CD14-positive monocyte (primary cell): Measurements from ENCODE around the gene LONRF2. TPM values are rescaled to one million over a fixed set of nuclear protein-coding genes. Genes with fewer than 3 reads are reported as not detected.

ENCODE experiments used
- DNase-seq, 3 donors: peaks; one replicate each; pipeline ENCODE4 v3.0.0-alpha.2; 2011 to 2022
- H2AFZ ChIP-seq: 2 replicates; pipeline ENCODE4 v1.6.0; 2012; ENCODE audit warnings: mild to moderate bottlenecking, low read depth, low read length, inconsistent platforms; ENCODE audit not compliant: insufficient read depth, poor library complexity, severe bottlenecking
- H3K27ac ChIP-seq, 2 donors: 1 replicate in 1 of 2; 2 replicates in 1 of 2; pipeline ENCODE4 v1.5.1; 2012 to 2013; ENCODE audit warnings: low read length in 2 of 2, control low read depth in 1 of 2, inconsistent platforms in 1 of 2, low read depth in 1 of 2, mild to moderate bottlenecking in 1 of 2
- H3K27me3 ChIP-seq, 2 donors: one replicate each; pipeline versions ENCODE4 v1.6.0 to v1.6.1; 2011 to 2013; ENCODE audit warnings: low read length in 2 of 2; ENCODE audit not compliant: control insufficient read depth in 2 of 2, insufficient read depth in 2 of 2
- H3K36me3 ChIP-seq, 2 donors: replicated peaks in 1 of 2; 1 replicate in 1 of 2; 2 replicates in 1 of 2; pipeline versions ENCODE4 v1.5.1 to v1.6.1; 2012 to 2013; ENCODE audit warnings: low read length in 2 of 2, control low read depth in 1 of 2, inconsistent platforms in 1 of 2, mild to moderate bottlenecking in 1 of 2; ENCODE audit not compliant: insufficient read depth in 2 of 2, control insufficient read depth in 1 of 2
- H3K4me1 ChIP-seq, 2 donors: 1 replicate in 1 of 2; 2 replicates in 1 of 2; pipeline versions ENCODE4 v1.5.1 to v1.6.1; 2012 to 2013; ENCODE audit warnings: low read length in 2 of 2, control low read depth in 1 of 2, inconsistent platforms in 1 of 2, mild to moderate bottlenecking in 1 of 2, moderate library complexity in 1 of 2; ENCODE audit not compliant: insufficient read depth in 2 of 2, control insufficient read depth in 1 of 2
- H3K4me2 ChIP-seq: replicated peaks from 2 replicates; pipeline ENCODE3; 2012; ENCODE audit warnings: low read length, moderate library complexity, mild to moderate bottlenecking; ENCODE audit not compliant: poor library complexity, severe bottlenecking; ENCODE audit errors: extremely low read depth
- H3K4me3 ChIP-seq, 3 experiments: fragments of 200-600 bp in 1 of 3; sonication (generic) in 1 of 3; replicated peaks in 1 of 3; 1 replicate in 2 of 3; 2 replicates in 1 of 3; pipeline ENCODE4 v1.5.1; 2011 to 2013; ENCODE audit warnings: low read length in 3 of 3, mild to moderate bottlenecking in 3 of 3, control low read depth in 2 of 3, low read depth in 2 of 3, inconsistent platforms in 1 of 3, moderate library complexity in 1 of 3
- H3K79me2 ChIP-seq: 2 replicates; pipeline ENCODE4 v1.6.0; 2012; ENCODE audit warnings: mild to moderate bottlenecking, control low read depth, inconsistent platforms, low read length, moderate library complexity; ENCODE audit not compliant: insufficient read depth
- H3K9ac ChIP-seq: 2 replicates; pipeline ENCODE4 v1.6.0; 2017; ENCODE audit warnings: low read length, mild to moderate bottlenecking; ENCODE audit not compliant: insufficient read depth, poor library complexity, severe bottlenecking
- H3K9me3 ChIP-seq, 2 donors: replicated peaks in 1 of 2; 1 replicate in 1 of 2; 2 replicates in 1 of 2; pipeline versions ENCODE4 v1.5.1 to v1.6.1; 2012 to 2013; ENCODE audit warnings: low read length in 2 of 2, control low read depth in 1 of 2; ENCODE audit not compliant: control insufficient read depth in 1 of 2, insufficient read depth in 1 of 2
- H4K20me1 ChIP-seq: 2 replicates; pipeline ENCODE4 v1.6.0; 2012; ENCODE audit warnings: mild to moderate bottlenecking, low read length, control low read depth, moderate library complexity; ENCODE audit not compliant: insufficient read depth
- H3K27ac Mint-ChIP-seq, 7 donors: one replicate each; pipeline ENCODE4 v1.8.0; 2020; ENCODE audit warnings: mild to moderate bottlenecking in 7 of 7, mixed read lengths in 7 of 7, moderate library complexity in 6 of 7, inconsistent platforms in 2 of 7
- H3K27me3 Mint-ChIP-seq, 3 donors: one replicate each; pipeline ENCODE4 v1.8.0; 2021 to 2022; ENCODE audit warnings: low read depth in 3 of 3, mild to moderate bottlenecking in 3 of 3, mixed read lengths in 3 of 3, moderate library complexity in 3 of 3, inconsistent platforms in 1 of 3
- H3K36me3 Mint-ChIP-seq, 2 donors: one replicate each; pipeline ENCODE4 v1.8.0; 2020; ENCODE audit warnings: mixed read lengths in 2 of 2, inconsistent platforms in 1 of 2, mild to moderate bottlenecking in 1 of 2
- H3K4me1 Mint-ChIP-seq: one replicate; pipeline ENCODE4 v1.8.0; 2020; ENCODE audit warnings: mild to moderate bottlenecking, mixed read lengths
- H3K4me3 Mint-ChIP-seq, 2 donors: one replicate each; pipeline ENCODE4 v1.8.0; 2020; ENCODE audit warnings: mild to moderate bottlenecking in 2 of 2, mixed read lengths in 2 of 2, moderate library complexity in 1 of 2
- H3K9me3 Mint-ChIP-seq, 7 donors: one replicate each; pipeline ENCODE4 v1.8.0; 2020 to 2022; ENCODE audit warnings: mixed read lengths in 7 of 7, mild to moderate bottlenecking in 6 of 7, moderate library complexity in 6 of 7, inconsistent platforms in 2 of 7
- WGBS: methylation state at CpG from one replicate; pipeline ENCODE4 v1.1.5; 2013; ENCODE audit warnings: missing lambda C conversion rate; ENCODE audit not compliant: insufficient coverage; 5-methylcytosine and 5-hydroxymethylcytosine counted together
- intact Hi-C, 2 donors: fragments of 100-400 bp; cut with micrococcal nuclease; formaldehyde crosslinking; loops; one replicate each; pipeline versions ENCODE4 v1.15.0 to v1.15.1; 2023
- polyA plus RNA-seq, 3 donors: library from polyadenylated mRNA; depleted of rRNA in 1 of 3; unstranded in 2 of 3; stranded (reverse) in 1 of 3; fragments of 300-500 nt in 2 of 3; fragments of >200 nt in 1 of 3; fragmentation: Illumina TruSeq in 2 of 3; gene quantifications; 1 replicate in 2 of 3; 2 replicates in 1 of 3; pipeline ENCODE4 v1.2.3, GENCODE V29; 2012 to 2021
- TF ChIP-seq, protein P1 (sequence below): fragments of 200-600 bp; IDR thresholded peaks from one replicate; pipeline ENCODE4 v1.8.0; 2022; ENCODE audit warnings: antibody characterized with exemption, mild to moderate bottlenecking

LONRF2 gene
- polyA plus RNA-seq, 3 donors: not detected

DNA sequence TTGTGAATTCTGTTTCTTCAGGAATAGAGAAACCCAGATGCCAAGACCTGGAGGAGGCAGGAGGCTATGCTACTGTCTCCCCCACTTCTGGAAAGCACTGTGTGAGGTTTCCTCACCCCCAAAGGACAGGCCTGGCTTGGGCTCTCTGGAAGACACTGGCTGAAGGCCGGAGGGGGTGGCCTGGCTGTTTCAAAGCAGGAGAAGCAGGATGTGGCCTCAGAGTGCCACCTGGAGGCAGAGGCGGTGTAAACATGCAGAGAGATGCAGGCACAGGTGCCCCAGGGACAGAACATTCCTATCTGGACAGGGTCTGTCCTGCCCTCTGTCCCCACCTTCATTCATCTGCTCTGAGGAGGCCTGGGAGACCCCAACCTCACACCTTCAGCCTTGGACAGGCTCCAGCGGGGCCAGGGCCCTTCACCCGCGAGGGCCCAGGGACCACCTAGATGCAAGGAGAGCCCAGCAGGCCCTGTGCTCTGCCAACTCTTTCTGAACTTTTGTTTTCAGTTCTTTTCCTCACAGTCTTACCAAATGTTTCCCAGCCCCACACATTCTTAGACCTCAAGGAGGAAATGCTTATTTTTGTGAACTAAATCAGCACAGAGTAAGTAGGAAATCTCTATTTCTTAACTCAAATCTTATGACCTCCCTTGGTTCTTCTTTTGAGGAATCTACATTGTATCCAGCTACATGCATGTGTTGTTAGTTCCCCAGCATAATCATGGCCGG is 79.2 kb downstream of the LONRF2 start:
- H3K79me2 ChIP-seq: no peaks in the 10 kb centered on the region
- peaks cover 36 to 43% of the 10 kb centered on the region in 2 donors for H3K4me1 ChIP-seq
- peak overlapping the region; percentile 79 to 83 for H3K27ac ChIP-seq
- H3K4me3 ChIP-seq: peak overlapping the region in 1 of 3 experiments; percentile 46
- Mint-ChIP-seq H3K4me1 (peaks cover 41% of the 10 kb centered on the region), H3K9me3 (peaks cover 0 to 2% (median 0%) of the 10 kb centered on the region in 7 donors), H3K4me3 (peak overlapping the region; percentile 20 to 75), H3K27me3 (peaks cover 0 to 4% (median 0%) of the 10 kb centered on the region in 3 donors), H3K36me3 (no peaks in the 10 kb centered on the region), H3K27ac (peak overlapping the region; percentile 68 to 92 (median 88))
- no peaks in the 10 kb centered on the region for H4K20me1 ChIP-seq
- intact Hi-C loops: loop anchor here (5.0 kb wide), 2 partner anchors 56 to 66 kb away; no protein-coding TSS in a partner anchor
- no peaks in the 10 kb centered on the region for H3K27me3 ChIP-seq
- peak overlapping the region; percentile 39 for H3K9ac ChIP-seq
- H3K9me3 ChIP-seq: no peaks in the 10 kb centered on the region
- peak; percentile 38 to 51 (median 45) for DNase-seq
- no peaks in the 10 kb centered on the region for H3K36me3 ChIP-seq
- TF ChIP-seq, protein P1, sequence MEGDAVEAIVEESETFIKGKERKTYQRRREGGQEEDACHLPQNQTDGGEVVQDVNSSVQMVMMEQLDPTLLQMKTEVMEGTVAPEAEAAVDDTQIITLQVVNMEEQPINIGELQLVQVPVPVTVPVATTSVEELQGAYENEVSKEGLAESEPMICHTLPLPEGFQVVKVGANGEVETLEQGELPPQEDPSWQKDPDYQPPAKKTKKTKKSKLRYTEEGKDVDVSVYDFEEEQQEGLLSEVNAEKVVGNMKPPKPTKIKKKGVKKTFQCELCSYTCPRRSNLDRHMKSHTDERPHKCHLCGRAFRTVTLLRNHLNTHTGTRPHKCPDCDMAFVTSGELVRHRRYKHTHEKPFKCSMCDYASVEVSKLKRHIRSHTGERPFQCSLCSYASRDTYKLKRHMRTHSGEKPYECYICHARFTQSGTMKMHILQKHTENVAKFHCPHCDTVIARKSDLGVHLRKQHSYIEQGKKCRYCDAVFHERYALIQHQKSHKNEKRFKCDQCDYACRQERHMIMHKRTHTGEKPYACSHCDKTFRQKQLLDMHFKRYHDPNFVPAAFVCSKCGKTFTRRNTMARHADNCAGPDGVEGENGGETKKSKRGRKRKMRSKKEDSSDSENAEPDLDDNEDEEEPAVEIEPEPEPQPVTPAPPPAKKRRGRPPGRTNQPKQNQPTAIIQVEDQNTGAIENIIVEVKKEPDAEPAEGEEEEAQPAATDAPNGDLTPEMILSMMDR: peak; percentile 87
- peak overlapping the region; percentile 54 for H3K4me2 ChIP-seq
- peak overlapping the region; percentile 48 for H2AFZ ChIP-seq
- WGBS: 45% methylated on average over 6 of the region's 6 CpGs

DNA sequence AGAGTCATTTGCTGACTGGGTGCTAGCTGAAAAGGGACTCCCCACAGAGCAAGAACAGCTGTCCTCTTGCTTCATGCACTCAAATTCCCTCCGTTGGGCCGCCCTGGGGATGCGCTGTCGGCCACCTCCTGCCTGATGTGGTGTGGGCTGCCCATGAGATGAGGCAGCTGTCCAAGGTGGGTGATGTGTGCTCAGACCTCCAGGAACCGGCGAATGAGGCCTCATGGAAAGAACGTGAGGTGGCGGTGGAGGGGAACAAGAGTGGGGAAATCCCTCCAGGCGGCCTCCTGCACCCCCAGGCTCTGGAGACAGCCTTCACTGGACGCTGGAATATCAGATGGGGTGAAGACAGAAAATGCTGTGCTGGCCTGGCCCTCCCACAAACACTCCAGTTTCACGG is 79.8 kb downstream of the LONRF2 start:
- WGBS: 85% methylated on average over 5 of the region's 11 CpGs
- no peaks in the 10 kb centered on the region for H4K20me1 ChIP-seq
- peaks cover 0 to 4% (median 0%) of the 10 kb centered on the region in 3 donors for H3K27me3 Mint-ChIP-seq
- intact Hi-C loops: loop anchor here (5.0 kb wide), 2 partner anchors 55 to 65 kb away; no protein-coding TSS in a partner anchor
- H3K4me1 Mint-ChIP-seq: peaks cover 41% of the 10 kb centered on the region
- peaks cover 0 to 2% (median 0%) of the 10 kb centered on the region in 7 donors for H3K9me3 Mint-ChIP-seq
- no peak overlapping the region for H3K4me3 Mint-ChIP-seq
- no peak overlapping the region for H3K4me2 ChIP-seq
- H3K36me3 Mint-ChIP-seq: no peaks in the 10 kb centered on the region
- H3K36me3 ChIP-seq: no peaks in the 10 kb centered on the region
- no peak overlapping the region for H3K9ac ChIP-seq
- H3K4me1 ChIP-seq: peaks cover 36 to 43% of the 10 kb centered on the region in 2 donors
- peak overlapping the region in 1 of 3 experiments; percentile 46 for H3K4me3 ChIP-seq
- H3K9me3 ChIP-seq: no peaks in the 10 kb centered on the region
- no peaks in the 10 kb centered on the region for H3K27me3 ChIP-seq
- DNase-seq: no peak
- TF ChIP-seq, protein P1: no peak
- peak overlapping the region; percentile 79 to 83 for H3K27ac ChIP-seq
- H3K27ac Mint-ChIP-seq: peak overlapping the region in 6 of 7 donors; percentile 78 to 92 (median 88)
- peak overlapping the region; percentile 48 for H2AFZ ChIP-seq
- no peaks in the 10 kb centered on the region for H3K79me2 ChIP-seq
